AG04449 (cell line): ENCODE data around the gene SARDH.
"Not testable (repeated sequence)": the region's sequence is repeated elsewhere in the genome, so short reads cannot be mapped to it uniquely, and the experiment has no call there.

Experiments
- CTCF ChIA-PET: fragments of 350-600 bp; formaldehyde crosslinking; extraction: SDS; loops from one replicate; lab custom pipeline; 2021; ENCODE audit warnings: antibody characterized with exemption; lab: Yijun Ruan, JAX
- POLR2A ChIA-PET: fragments of 400-600, 350-600 bp; formaldehyde crosslinking; extraction: SDS; loops from one replicate; lab custom pipeline; 2020; ENCODE audit warnings: antibody characterized with exemption, inconsistent platforms; lab: Yijun Ruan, JAX
- DNase-seq: peaks from one replicate; pipeline ENCODE4 v3.0.0-alpha.2; 2010; ENCODE audit warnings: low read depth, low spot score
- H3K4me3 ChIP-seq: 2 replicates; pipeline ENCODE4 v1.5.1; 2011; ENCODE audit warnings: low read depth, mild to moderate bottlenecking, control low read depth, low read length
- CTCF ChIP-seq: IDR thresholded peaks from one replicate; pipeline ENCODE4 v1.5.1; 2011; ENCODE audit warnings: mild to moderate bottlenecking, moderate library complexity, low read length, control low read depth, inconsistent platforms; ENCODE audit not compliant: insufficient read depth; ENCODE audit errors: missing control alignments

The SARDH gene

GRCh38 chr9:133768371-133768858 lies 30.3 kb upstream of the SARDH start:
- DNase-seq = no peak
- ChIA-PET POLR2A (no interaction called here), CTCF (interaction anchor here (2.8 to 6.0 kb wide), 3 partner anchors 12 to 226 kb away, joined by 12 to 63 read pairs (median 23); no protein-coding TSS in a partner anchor)
- H3K4me3 ChIP-seq = no peak overlapping the region
- TF ChIP-seq CTCF = no peak

DNA sequence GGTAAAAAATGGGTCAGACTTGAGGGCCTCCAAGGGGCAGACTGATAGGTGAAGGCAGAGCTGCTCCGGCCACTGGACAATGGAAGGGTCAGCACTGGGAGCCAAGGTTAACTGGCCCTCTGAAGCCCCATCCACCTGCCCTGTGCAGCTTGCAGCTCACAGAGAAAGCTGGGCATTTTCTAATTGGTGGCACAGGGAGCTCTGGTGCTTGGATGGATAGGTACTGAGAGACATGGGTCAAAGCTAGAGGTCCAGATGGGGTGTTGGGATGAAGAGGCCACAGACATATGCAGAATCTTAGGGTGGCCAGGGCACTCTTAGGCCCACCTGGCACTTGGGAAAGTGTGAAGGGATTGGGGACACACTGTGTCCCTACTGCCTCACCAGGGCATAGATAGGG lies 29.5 kb upstream of the SARDH start:
- no peak for TF ChIP-seq CTCF
- ChIA-PET POLR2A (no interaction called here), CTCF (interaction anchor here (1.3 to 6.0 kb wide), 4 partner anchors 13 to 227 kb away, joined by 3 to 63 read pairs (median 18); no protein-coding TSS in a partner anchor)
- H3K4me3 ChIP-seq = no peak overlapping the region
- no peak for DNase-seq

GRCh38 chr9:133767008-133767407 lies 28.9 kb upstream of the SARDH start:
- TF ChIP-seq CTCF = no peak
- ChIA-PET POLR2A (no interaction called here), CTCF (interaction anchor here (1.3 to 6.0 kb wide), 4 partner anchors 13 to 227 kb away, joined by 3 to 63 read pairs (median 18); no protein-coding TSS in a partner anchor)
- no peak for DNase-seq
- H3K4me3 ChIP-seq = no peak overlapping the region

DNA sequence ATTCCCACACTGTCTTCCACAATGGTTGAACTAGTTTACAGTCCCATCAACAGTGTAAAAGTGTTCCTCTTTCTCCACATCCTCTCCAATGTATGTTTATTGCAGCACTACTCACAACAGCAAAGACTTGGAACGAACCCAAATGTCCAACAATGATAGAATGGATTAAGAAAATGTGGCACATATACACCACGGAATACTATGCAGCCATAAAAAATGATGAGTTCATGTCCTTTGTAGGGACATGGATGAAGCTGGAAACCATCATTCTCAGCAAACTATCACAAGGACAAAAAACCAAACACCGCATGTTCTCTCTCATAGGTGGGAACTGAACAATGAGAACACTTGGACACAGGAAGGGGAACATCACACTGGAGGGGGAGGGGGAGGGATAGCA lies 28.1 kb upstream of the SARDH start:
- CTCF ChIA-PET = interaction anchor here (2.8 to 6.0 kb wide), 3 partner anchors 14 to 228 kb away, joined by 12 to 63 read pairs (median 23); no protein-coding TSS in a partner anchor
- H3K4me3 ChIP-seq, DNase-seq: not testable (repeated sequence)

DNA sequence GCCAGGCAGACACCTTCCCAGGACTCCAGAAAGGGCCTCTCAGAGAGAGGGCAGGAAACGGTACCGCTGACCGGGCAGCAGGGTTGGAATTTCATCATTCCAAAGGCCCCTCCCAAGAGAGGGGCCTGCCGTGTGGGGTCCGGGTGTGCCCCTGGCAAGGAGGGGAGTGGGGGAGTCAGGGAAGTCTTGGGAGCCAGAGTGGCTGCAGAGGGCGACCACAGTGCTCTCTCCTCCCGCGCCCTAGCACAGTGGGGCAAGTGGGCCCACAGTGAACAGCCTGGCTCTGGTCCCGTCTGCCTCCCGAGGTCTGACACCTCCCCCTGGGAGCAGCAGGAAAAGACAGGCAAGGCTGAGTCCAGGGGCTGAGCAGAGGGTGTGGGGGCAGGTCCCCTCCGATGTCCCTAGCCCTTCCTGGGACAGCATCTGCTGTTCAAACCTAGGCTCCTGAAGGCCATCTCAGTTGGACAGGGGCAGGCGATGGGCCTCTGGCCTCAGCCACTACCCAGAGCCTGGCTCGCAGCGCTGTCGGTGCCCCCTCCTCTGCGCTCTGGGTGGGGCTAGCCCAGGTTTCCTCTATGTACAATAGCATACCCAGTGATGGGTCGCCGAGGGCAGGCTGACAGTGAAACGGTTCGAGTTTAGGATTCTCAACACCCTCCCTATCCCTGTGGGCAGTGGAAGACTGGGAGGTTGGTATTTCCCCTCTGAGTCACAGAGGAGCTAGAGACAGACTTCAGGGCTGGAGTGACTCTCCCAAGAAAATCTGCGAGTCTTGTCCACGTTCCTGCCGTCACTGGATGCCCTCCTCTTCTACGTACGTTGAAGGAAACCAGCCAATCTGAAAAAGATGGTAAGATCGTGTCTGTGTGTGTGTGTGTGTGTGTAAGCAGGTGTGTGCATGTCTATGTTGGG lies 25.4 kb upstream of the SARDH start:
- CTCF ChIA-PET = interaction anchor here (0.9 to 1.4 kb wide), 3 partner anchors 19 to 230 kb away, joined by 3 to 7 read pairs (median 6); no protein-coding TSS in a partner anchor
- POLR2A ChIA-PET = no interaction called here
- no peak for TF ChIP-seq CTCF

More for the DNA sequence above, 28.1 kb upstream of the SARDH start:
- POLR2A ChIA-PET = not testable (repeated sequence)

GRCh38 chr9:133762488-133763271 lies 24.5 kb upstream of the SARDH start:
- ChIA-PET POLR2A (no interaction called here), CTCF (no interaction called here)
- no peak for DNase-seq

More for the DNA sequence above, 25.4 kb upstream of the SARDH start:
- DNase-seq = no peak
- no peak overlapping the region for H3K4me3 ChIP-seq

More at GRCh38 chr9:133762488-133763271, 24.5 kb upstream of the SARDH start:
- H3K4me3 ChIP-seq = no peak overlapping the region
- TF ChIP-seq CTCF = no peak
